ENCODE measurements around the gene LGR5.
"Not testable (repeated sequence)": the region's sequence is repeated elsewhere in the genome, so short reads cannot be mapped to it uniquely, and the experiment has no call there.

Gene LGR5

GRCh38 chr12:71474791-71475190 lies 35.2 kb downstream of the LGR5 start:
- DNase-seq (ENCODE audit: low read depth): no peak

DNA sequence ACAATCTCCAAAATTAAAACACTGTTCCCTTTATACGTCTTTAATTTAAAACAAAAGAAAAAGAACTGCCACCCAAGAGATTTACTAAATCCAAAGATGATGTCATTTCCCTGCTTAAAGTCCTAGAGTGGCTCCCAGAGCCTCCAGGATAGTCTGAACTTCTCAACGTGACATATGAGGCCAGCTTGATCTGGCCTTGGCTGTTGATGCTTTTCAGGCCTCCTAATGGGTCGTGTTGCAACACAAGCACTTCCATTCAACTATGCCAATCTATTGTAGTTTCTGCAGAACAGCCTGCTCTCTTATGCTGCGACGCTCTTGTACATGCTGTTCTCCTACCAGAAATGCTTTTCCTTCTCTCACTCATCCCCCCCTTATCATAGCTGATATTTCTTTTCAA lies 35.7 kb downstream of the LGR5 start:
- no peak for DNase-seq (ENCODE audit: low read depth)

DNA sequence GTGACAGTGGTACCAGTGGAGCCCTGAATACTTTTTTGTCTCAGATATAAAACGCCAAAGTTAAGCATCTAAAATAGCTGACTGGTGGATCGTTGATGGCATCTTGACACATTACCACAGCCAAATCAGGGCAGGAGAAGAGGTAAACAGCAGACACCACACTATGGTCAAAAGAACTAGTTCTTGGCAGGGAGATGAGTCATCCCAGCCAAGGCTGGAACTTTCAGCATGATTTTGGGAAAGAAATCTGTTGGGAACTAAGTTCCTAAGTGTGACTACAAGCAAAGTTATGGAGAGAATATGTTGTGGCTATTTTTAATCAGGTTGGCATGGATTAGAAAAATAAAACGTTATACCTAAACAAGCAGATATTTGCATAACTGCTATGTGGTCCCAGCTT lies 36.9 kb downstream of the LGR5 start:
- DNase-seq (ENCODE audit: low read depth): no peak

DNA sequence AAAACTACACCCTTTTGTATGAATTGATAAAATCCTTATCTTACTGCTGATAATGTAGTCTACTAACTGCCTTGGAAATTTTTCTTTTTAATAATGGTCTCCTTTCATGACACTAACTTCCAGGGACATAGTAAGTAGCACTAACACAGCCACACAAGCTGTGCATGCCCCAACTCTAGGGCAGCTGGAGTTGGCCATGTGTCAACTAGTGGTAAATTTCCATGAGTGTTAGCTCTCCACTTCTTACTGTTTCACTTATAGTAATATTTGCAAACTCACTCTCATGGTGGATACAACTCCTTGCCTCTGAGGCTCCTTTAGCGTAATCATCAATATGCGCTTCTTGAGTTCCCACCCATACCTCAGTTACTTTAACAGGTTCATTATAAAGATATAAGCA lies 38.0 kb downstream of the LGR5 start:
- no peak for DNase-seq (ENCODE audit: low read depth)

DNA sequence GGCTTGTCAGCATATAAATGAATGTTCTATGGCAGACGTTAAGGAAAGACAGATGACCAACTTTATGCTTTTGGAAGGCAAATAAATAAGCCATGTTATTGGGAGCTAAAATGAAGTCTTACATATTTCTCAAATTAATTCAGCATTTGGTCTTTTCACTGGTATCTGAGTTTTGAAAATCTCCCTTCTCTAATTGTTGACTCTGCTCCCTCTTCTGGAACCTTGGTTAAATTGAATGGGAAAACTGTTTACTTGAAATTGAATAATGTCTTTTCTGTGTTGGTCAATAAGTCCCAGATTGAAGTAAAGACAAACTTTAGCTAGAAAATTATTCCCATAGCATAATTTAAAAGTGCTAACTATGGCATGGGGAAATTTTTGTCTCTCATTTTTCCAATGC lies 38.7 kb downstream of the LGR5 start:
- DNase-seq (ENCODE audit: low read depth): no peak

- no peak for DNase-seq (ENCODE audit: low read depth)
These were observed 44.8 kb downstream of the LGR5 start for GRCh38 chr12:71484272-71484905.

GRCh38 chr12:71490844-71491243 lies 51.2 kb downstream of the LGR5 start:
- not testable (repeated sequence) for DNase-seq (ENCODE audit: low read depth)

- DNase-seq (ENCODE audit: low read depth): no peak
These were observed 53.0 kb downstream of the LGR5 start for GRCh38 chr12:71492604-71493003.

GRCh38 chr12:71499834-71500233 lies 60.2 kb downstream of the LGR5 start:
- DNase-seq (ENCODE audit: low read depth): no peak

DNA sequence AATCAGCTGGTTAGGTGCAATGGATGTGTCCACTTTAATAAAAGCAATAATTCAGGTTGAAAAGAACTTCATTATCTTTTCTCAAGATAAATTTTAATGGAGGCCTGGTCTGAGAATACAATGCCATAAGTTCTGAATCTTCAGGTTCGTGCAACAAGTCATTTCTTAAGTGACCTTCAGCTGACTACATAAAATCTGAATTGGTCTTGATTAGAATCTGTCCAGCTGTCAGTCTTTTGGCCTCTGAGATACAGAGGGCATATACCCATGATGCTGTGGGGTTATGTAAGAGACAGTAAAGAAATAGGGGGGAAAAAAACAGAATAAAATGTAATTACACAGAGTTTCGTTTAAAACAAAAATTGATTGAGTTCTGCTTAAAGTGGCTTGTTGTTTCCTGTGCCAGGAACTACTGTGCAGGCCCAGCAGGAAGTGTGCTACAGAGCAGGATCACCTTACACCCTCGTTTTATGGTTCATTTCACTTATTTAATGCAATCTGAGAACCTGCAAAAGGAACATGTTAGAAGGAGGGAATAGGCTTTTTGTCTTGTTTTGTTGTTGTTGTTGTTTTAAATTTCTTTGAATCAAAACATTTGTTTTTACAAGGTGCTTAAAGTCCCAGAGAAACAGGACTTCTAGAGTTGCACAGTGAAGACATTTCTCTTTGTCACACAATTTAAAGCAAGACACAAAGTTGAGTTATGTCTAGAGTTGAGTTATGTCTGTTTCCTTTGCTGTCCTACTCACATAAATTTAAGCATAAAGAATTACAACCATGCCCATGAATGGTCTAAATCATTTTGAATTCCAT lies 64.2 kb downstream of the LGR5 start:
- no peak for DNase-seq (ENCODE audit: low read depth)

DNA sequence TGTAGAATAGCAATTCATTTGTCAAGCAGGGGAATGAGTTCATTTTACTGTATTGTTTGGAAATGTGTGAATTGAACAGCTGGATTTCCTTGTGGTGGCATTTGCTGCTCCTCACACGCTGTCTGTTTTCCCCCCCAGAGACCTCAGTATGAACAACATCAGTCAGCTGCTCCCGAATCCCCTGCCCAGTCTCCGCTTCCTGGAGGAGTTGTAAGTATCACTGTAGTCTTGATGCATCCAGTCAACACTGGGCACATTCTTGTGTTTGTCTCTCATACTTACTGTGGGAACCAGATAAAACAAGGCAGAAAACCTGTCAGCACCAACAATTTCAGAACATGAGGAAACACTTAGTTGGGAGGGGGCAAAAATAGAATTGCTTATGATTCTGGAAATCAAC lies 64.9 kb downstream of the LGR5 start:
- no peak for DNase-seq (ENCODE audit: low read depth)

DNA sequence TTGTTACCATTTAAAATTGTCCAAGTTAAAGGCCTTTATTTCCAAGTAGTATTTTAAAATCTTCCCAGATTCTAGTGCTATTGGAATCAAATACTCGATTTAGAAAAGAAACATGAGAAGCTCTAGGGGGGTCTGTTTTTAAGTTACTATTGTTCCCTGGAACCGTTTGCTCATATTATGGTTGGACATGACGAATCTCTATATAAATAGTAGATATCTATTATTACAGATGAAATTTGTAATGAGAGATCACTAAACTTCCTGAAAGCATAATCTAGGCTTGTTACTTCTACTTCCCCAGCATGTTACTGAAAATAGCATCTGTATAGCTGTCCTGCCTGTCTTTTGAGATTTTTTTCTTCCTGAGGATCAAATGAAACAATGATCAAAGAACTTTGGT lies 70.1 kb downstream of the LGR5 start:
- DNase-seq (ENCODE audit: low read depth): no peak

DNA sequence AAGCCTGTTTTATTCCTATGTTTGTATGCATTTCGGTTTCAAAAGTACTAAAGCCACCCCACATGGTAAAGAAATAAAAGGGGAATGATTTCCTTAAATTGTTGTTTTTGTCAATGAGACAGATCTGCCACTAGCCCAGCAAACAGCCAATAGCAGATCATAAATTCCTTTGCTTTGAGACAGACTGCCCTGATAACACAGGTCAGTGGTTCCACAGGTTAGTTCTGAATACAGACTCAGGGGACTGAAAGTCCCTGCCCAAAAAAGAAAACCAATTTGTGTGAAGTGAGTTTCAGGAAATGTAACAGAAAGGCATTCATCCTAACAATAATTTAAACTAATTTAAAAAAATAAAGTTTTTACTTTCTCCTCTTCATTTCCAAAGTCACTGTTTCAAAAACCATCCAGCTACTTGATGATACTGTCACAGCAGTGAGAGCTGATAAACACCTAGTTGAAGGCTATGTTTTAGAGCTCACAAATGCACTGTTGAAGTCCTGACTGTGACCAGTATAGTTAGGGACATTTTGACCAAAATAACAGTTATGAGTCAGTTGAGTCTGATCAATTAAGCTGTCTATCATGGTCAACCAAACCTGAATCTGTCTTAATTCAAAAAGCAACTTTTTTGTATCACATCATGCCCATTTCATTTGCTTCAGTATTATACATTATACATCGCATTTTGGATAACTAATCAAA lies 77.7 kb downstream of the LGR5 start:
- no peak for DNase-seq (ENCODE audit: low read depth)

- no peak for DNase-seq (ENCODE audit: low read depth)
These were observed 81.5 kb downstream of the LGR5 start for GRCh38 chr12:71521125-71521524.

GRCh38 chr12:71524626-71525025 lies 85.0 kb downstream of the LGR5 start:
- no peak for DNase-seq (ENCODE audit: low read depth)

GRCh38 chr12:71533703-71534102 lies 94.1 kb downstream of the LGR5 start:
- DNase-seq (ENCODE audit: low read depth): no peak

DNA sequence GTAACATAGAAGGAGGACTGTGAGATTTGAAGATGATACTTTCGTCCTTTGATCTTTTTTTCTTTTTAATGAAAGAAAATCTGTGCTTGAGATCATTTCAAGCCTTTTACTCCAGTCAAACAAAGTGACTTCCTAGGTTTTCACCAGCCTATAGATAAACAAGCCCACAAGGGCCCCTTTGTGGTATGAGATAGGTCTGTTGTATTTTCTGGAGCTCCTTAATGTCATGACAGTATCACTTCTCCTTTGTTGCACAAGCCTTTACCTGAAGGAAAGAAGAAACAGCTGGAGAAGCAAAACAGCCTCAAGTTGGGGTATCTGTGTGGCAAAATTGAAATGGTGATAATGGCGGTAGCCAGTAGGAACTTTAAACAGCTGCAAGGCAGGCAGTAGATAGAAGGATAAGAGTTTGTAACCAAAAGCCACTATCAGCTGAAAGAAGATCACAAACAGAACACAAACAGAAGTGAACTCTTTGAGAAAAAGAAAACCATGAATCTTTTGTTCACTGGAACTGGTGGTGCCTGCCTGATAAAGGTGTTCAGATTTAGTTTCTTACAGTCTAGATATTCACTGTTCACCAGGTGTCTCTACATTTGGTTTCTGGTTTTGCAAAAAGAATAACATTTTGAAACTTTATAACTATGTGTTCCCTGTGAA lies 96.8 kb downstream of the LGR5 start:
- no peak for DNase-seq (ENCODE audit: low read depth)

GRCh38 chr12:71536939-71537622 lies 97.5 kb downstream of the LGR5 start:
- no peak for DNase-seq (ENCODE audit: low read depth)

DNA sequence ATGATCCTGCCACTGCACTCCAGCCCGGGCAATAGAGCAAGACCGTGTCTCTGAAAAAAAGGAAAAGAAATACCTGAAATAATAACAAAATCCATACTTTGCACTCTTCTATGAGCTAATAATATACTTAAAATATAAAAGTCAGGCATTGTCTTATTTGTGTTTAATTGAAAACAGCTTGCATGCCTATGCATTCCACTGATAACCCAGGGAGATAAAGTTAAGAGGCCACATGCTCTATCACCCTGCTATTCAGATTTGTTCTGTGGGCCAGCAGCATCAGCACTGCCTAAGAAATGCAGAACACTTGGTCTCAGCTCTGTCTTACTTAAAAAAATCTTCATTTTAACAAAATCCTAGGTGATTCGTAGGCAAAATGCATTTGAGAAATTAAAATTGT lies 99.2 kb downstream of the LGR5 start:
- no peak for DNase-seq (ENCODE audit: low read depth)

GRCh38 chr12:71541583-71541982 lies 102.0 kb downstream of the LGR5 start:
- DNase-seq (ENCODE audit: low read depth): no peak

DNA sequence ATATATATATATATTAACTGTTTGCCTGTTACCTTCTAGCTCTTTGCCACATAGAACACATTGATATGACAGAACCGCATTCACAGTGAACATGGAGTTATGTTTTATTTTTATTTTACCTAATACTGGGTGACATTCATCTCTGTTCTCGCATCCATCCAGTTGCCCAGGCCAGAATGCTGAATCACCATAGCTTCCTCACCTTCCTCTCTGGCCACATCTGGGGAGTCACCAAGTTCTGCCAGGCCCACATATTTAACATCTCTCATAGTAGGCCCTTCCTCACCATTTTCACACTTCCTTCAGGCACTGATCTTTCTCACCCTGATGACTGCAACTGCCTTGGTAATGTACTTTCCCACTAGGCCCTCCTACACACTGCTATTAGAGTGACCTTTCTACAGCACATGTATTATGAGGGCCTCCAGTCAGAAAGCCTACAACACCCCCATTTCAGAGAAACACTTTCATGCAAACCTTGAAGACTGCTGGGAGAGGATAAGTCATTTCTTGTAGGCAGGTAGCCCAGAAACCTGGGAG lies 106.8 kb downstream of the LGR5 start:
- no peak for DNase-seq (ENCODE audit: low read depth)

DNA sequence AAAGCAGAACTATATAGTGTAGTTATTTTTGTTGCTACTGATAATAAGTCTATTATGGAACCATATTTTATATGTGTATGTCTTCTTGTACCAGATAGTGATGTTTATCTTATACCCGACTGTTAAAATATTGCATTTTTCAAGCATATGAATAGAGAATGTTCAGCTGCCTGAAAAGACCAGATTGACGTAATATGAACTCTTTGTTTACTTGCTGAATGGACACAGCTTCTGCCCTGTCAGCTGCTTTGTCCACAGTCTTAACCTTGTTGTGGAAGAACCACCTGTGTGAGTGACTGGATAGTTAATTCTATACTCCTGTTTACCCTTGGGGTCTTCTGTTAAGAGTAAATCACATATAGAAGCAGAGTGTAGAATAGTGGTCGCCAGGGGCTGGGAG lies 109.3 kb downstream of the LGR5 start:
- DNase-seq (ENCODE audit: low read depth): no peak
